ENCODE data around the gene NKAP. TPM values are rescaled to one million over a fixed set of nuclear protein-coding genes. Genes with fewer than 3 reads are reported as not detected.

The NKAP gene
- total and polyA plus RNA-seq, 2 of the 13 experiments (the other 11 are each of a cell fraction or from before 2014, with no cell fraction given): 3.6 to 6.1 TPM

DNA sequence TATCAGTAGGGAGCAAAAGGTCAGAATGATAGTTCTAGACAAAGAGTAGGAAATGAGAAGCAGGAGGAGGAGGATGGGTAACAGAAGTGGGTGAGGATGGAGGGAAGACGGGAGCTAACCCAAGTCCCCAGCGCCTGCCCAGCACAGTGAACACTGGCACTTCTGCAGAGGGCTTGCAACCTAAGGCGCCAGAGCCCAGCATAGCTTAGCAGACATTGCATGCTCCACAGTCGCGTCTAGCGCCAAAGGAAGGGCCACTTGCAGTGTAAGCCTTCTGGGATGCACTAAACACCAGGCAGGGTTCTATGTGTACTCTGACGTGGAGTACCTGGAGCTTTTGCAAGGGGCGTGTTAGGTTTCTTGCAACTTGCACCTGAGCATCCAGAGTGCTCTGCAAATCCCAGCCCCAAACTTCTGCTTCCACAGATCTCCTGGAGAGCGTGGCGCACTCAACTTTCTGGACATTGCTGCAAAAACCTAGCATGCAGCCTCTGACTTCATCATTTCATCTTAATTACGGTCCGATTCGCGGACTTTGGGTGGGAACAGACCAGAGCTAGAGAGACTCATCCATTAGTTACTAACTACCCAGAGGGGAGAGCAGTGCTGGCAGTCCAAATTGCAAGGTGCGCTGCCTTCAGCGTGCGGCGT is 46.5 kb upstream of the NKAP start:
- ChIA-PET POLR2A (no interaction called here), CTCF (ENCODE audit: low intra/inter-chr PET ratio, low total read pairs) (no interaction called here)
- Histone ChIP-seq H3K36me3 (replicated peaks in 1 of 2; ENCODE audit: control insufficient read depth in 1 of 2, insufficient read depth in 2 of 2, low read length in 2 of 2) (no peaks in the 10 kb centered on the region), H4K20me1 (ENCODE audit: insufficient read depth, low read length) (no peaks in the 10 kb centered on the region), H3K9ac (ENCODE audit: insufficient read depth, low read depth, low read length) (no peak overlapping the region), H3K27ac (ENCODE audit: extremely low read length, insufficient read depth, low read length) (no peak overlapping the region), H3K4me3 (replicated peaks in 1 of 3; ENCODE audit: insufficient read depth in 1 of 3, low read depth in 2 of 3, low read length in 3 of 3) (no peak overlapping the region), H3K9me3 (ENCODE audit: low read length) (no peaks in the 10 kb centered on the region), H3K4me1 (ENCODE audit: insufficient read depth, low read length) (no peaks in the 10 kb centered on the region; the same call in 1 of the 2 replicates), H3K4me2 (ENCODE audit: low read depth, low read length) (no peak overlapping the region), H3K27me3 (ENCODE audit: control insufficient read depth in 1 of 2, insufficient read depth in 2 of 2, low read length in 2 of 2) (peaks cover 1 to 9% of the 10 kb centered on the region in 2 experiments; a peak in 1 of 5 replicates), H3K79me2 (ENCODE audit: insufficient read depth, low read length) (no peaks in the 10 kb centered on the region), H2AFZ (ENCODE audit: low read length) (no peak overlapping the region)
- WGBS (ENCODE audit: low lambda C conversion rate): 11% methylated on average over 2 of the region's 18 CpGs
- intact Hi-C loops (cut with micrococcal nuclease; ENCODE audit: unreplicated experiment): no loop called here
- no peak for TF ChIP-seq ZNF24 (IDR thresholded peaks at IDR 0.05)
- TF ChIP-seq CENPX (CRISPR knock-in tag; IDR thresholded peaks at IDR 0.05): no peak
- TF ChIP-seq, protein P1, sequence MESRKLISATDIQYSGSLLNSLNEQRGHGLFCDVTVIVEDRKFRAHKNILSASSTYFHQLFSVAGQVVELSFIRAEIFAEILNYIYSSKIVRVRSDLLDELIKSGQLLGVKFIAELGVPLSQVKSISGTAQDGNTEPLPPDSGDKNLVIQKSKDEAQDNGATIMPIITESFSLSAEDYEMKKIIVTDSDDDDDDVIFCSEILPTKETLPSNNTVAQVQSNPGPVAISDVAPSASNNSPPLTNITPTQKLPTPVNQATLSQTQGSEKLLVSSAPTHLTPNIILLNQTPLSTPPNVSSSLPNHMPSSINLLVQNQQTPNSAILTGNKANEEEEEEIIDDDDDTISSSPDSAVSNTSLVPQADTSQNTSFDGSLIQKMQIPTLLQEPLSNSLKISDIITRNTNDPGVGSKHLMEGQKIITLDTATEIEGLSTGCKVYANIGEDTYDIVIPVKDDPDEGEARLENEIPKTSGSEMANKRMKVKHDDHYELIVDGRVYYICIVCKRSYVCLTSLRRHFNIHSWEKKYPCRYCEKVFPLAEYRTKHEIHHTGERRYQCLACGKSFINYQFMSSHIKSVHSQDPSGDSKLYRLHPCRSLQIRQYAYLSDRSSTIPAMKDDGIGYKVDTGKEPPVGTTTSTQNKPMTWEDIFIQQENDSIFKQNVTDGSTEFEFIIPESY (CRISPR knock-in tag; IDR thresholded peaks at IDR 0.05): 0 out of 2 replicates have a peak, but pooled peaks have one; percentile 28
- no peak for TF ChIP-seq TARDBP (CRISPR knock-in tag; IDR thresholded peaks at IDR 0.05)
- no peak for TF ChIP-seq SRY (CRISPR knock-in tag; IDR thresholded peaks at IDR 0.05)
- TF ChIP-seq ZNF563 (CRISPR knock-in tag; IDR thresholded peaks at IDR 0.05): no peak
- DNase-seq (ENCODE audit: low spot score) (no peak), FAIRE-seq (no peak), ATAC-seq (no peak)
- in situ Hi-C loops (cut with HindIII; ENCODE audit: extremely low pct_ligation_motif_present, low pct_unique_long_range_greater_than_20kb): loop anchor here (25.0 kb wide), 1 partner anchor 147 kb away; no protein-coding TSS in a partner anchor
- BruUV-seq (replicated peaks): no TSS peak

DNA sequence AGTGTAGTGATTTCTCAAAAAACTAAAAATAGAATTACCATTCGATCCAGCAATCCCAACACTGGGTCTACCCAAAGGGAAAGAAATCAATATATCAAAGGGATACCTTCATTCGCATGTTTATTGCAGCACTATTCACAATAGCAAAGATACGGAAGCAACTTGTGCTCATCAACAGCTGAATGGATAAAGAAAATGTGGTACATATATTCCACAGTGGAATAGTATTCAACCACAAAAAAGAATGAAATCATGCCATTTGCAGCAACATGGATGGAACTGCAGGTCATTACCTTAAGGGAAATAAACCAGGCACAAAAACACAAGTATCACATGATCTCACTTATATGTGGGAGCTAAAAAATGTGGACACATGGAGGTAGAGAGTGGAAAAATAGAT is 42.7 kb upstream of the NKAP start:
- ChIA-PET POLR2A (no interaction called here), CTCF (ENCODE audit: low intra/inter-chr PET ratio, low total read pairs) (no interaction called here)
- no peak overlapping the region for H2AFZ ChIP-seq (ENCODE audit: low read length)
- H3K27me3 ChIP-seq (ENCODE audit: control insufficient read depth in 1 of 2, insufficient read depth in 2 of 2, low read length in 2 of 2): 0 out of 5 replicates have a peak, but pooled peaks cover under 1 to 1% of the 10 kb centered on the region in 2 experiments
- no peaks in the 10 kb centered on the region for H3K36me3 ChIP-seq (replicated peaks in 1 of 2; ENCODE audit: control insufficient read depth in 1 of 2, insufficient read depth in 2 of 2, low read length in 2 of 2)
- H4K20me1 ChIP-seq (ENCODE audit: insufficient read depth, low read length): no peaks in the 10 kb centered on the region
- no TSS peak for BruUV-seq (replicated peaks)
- WGBS (ENCODE audit: low lambda C conversion rate): 73% methylated on average over 3 of the region's 3 CpGs
- no peak for ATAC-seq
- no peaks in the 10 kb centered on the region for H3K9me3 ChIP-seq (ENCODE audit: low read length)
- FAIRE-seq: no peak
- in situ Hi-C loops (cut with HindIII; ENCODE audit: extremely low pct_ligation_motif_present, low pct_unique_long_range_greater_than_20kb) (loop anchor here (25.0 kb wide), 1 partner anchor 151 kb away; no protein-coding TSS in a partner anchor), intact Hi-C loops (cut with micrococcal nuclease; ENCODE audit: unreplicated experiment) (no loop called here)
- no peak overlapping the region for H3K4me3 ChIP-seq (replicated peaks in 1 of 3; ENCODE audit: insufficient read depth in 1 of 3, low read depth in 2 of 3, low read length in 3 of 3)
- H3K27ac ChIP-seq (ENCODE audit: extremely low read length, insufficient read depth, low read length): no peak overlapping the region
- no peak overlapping the region for H3K4me2 ChIP-seq (ENCODE audit: low read depth, low read length)
- DNase-seq (ENCODE audit: low spot score): no peak
- no peaks in the 10 kb centered on the region for H3K79me2 ChIP-seq (ENCODE audit: insufficient read depth, low read length)
- no peaks in the 10 kb centered on the region; the same call in 1 of the 2 replicates for H3K4me1 ChIP-seq (ENCODE audit: insufficient read depth, low read length)
- H3K9ac ChIP-seq (ENCODE audit: insufficient read depth, low read depth, low read length): no peak overlapping the region
- TF ChIP-seq ZBTB42 (CRISPR knock-in tag; IDR thresholded peaks at IDR 0.05) (no peak), ZNF224 (CRISPR knock-in tag; IDR thresholded peaks at IDR 0.05) (no peak), CENPX (CRISPR knock-in tag; IDR thresholded peaks at IDR 0.05) (no peak), NR1H2 (CRISPR knock-in tag; IDR thresholded peaks at IDR 0.05; ENCODE audit: borderline replicate concordance, low read depth) (no peak), CAMTA2 (CRISPR knock-in tag; IDR thresholded peaks at IDR 0.05; ENCODE audit: borderline replicate concordance) (no peak), ZSCAN30 (CRISPR knock-in tag; IDR thresholded peaks at IDR 0.05) (no peak)
- TF ChIP-seq, protein P2, sequence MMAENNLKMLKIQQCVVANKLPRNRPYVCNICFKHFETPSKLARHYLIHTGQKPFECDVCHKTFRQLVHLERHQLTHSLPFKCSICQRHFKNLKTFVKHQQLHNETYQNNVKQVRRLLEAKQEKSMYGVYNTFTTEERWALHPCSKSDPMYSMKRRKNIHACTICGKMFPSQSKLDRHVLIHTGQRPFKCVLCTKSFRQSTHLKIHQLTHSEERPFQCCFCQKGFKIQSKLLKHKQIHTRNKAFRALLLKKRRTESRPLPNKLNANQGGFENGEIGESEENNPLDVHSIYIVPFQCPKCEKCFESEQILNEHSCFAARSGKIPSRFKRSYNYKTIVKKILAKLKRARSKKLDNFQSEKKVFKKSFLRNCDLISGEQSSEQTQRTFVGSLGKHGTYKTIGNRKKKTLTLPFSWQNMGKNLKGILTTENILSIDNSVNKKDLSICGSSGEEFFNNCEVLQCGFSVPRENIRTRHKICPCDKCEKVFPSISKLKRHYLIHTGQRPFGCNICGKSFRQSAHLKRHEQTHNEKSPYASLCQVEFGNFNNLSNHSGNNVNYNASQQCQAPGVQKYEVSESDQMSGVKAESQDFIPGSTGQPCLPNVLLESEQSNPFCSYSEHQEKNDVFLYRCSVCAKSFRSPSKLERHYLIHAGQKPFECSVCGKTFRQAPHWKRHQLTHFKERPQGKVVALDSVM (CRISPR knock-in tag; IDR thresholded peaks at IDR 0.05): no peak

All from HepG2 (cell line).